ENCODE measurements around the gene CLCN3.

GRCh38 chr4:169658975-169659715 is 38.8 kb downstream of the CLCN3 start:
- no peak for TF ChIP-seq EZH2 (IDR thresholded peaks at IDR 0.05; ENCODE audit: low read length, unreplicated experiment)
- no peak for TF ChIP-seq CTCF (conservative IDR thresholded peaks at IDR 0.05; ENCODE audit: low read depth, low read length)
- TF ChIP-seq EZH2phosphoT487 (IDR thresholded peaks at IDR 0.05; ENCODE audit: borderline replicate concordance, low read length), result no peak
